Right kidney (tissue), 1 donor: Measurements from ENCODE around the gene TMEM255B.
"Not testable (repeated sequence)": the region's sequence is repeated elsewhere in the genome, so short reads cannot be mapped to it uniquely, and the experiment has no call there.

Experiments
- DNase-seq: peaks from one replicate; pipeline ENCODE4 v3.0.0-alpha.2; 2016

Gene TMEM255B

GRCh38 chr13:113748862-113749451, 10.1 kb upstream of the TMEM255B start:
- DNase-seq, result no peak

- DNase-seq, result no peak
Measured at GRCh38 chr13:113749507-113749906, 9.5 kb upstream of the TMEM255B start.

GRCh38 chr13:113749967-113750366, 9.1 kb upstream of the TMEM255B start:
- DNase-seq, result no peak

GRCh38 chr13:113750554-113751399, 8.2 kb upstream of the TMEM255B start:
- DNase-seq, result no peak

- no peak for DNase-seq
Measured at GRCh38 chr13:113751491-113751890, 7.5 kb upstream of the TMEM255B start.

GRCh38 chr13:113752211-113752986, 6.6 kb upstream of the TMEM255B start:
- DNase-seq, result not testable (repeated sequence)

GRCh38 chr13:113753171-113753570, 5.9 kb upstream of the TMEM255B start:
- DNase-seq, result no peak

GRCh38 chr13:113754242-113754641, 4.8 kb upstream of the TMEM255B start:
- no peak for DNase-seq

GRCh38 chr13:113754691-113755090, 4.3 kb upstream of the TMEM255B start:
- no peak for DNase-seq

GRCh38 chr13:113756441-113757097, 2.5 kb upstream of the TMEM255B start:
- DNase-seq, result no peak

GRCh38 chr13:113759525-113760137, 605 bp downstream of the TMEM255B start:
- DNase-seq, result no peak

- no peak for DNase-seq
Measured at GRCh38 chr13:113761136-113761535, 2.1 kb downstream of the TMEM255B start.

- DNase-seq, result no peak
Measured at GRCh38 chr13:113762075-113762474, 3.0 kb downstream of the TMEM255B start.

- DNase-seq, result no peak
Measured at GRCh38 chr13:113762538-113762937, 3.5 kb downstream of the TMEM255B start.

- no peak for DNase-seq
Measured at GRCh38 chr13:113763254-113763653, 4.2 kb downstream of the TMEM255B start.

GRCh38 chr13:113763961-113764792, 5.2 kb downstream of the TMEM255B start:
- DNase-seq, result no peak

GRCh38 chr13:113764793-113765563, 6.0 kb downstream of the TMEM255B start:
- no peak for DNase-seq

GRCh38 chr13:113765564-113765910, 6.5 kb downstream of the TMEM255B start:
- DNase-seq, result no peak

GRCh38 chr13:113766035-113766800, 7.2 kb downstream of the TMEM255B start:
- no peak for DNase-seq

- DNase-seq, result no peak
Measured at GRCh38 chr13:113767366-113767765, 8.3 kb downstream of the TMEM255B start.
